Astrocyte (in vitro differentiated cells and primary cell): ENCODE measurements around the gene FADS2. TPM values are rescaled to one million over a fixed set of nuclear protein-coding genes. Genes with fewer than 3 reads are reported as not detected.

Experiments used
- DNase-seq: peaks from one replicate; pipeline ENCODE4 v3.0.0-alpha.2; 2010; ENCODE audit warnings: low read depth
- FAIRE-seq: peaks from 2 replicates; lab custom pipeline; 2011; peaks lifted over from hg19 to GRCh38; lab: Jason Lieb, UNC
- H2AFZ ChIP-seq: 2 replicates; pipeline ENCODE4 v1.6.0; 2012; ENCODE audit warnings: low read depth, low read length, inconsistent platforms
- H3K27ac ChIP-seq: 2 replicates; pipeline ENCODE4 v1.5.1; 2011; ENCODE audit warnings: low read depth, low read length, inconsistent platforms
- H3K27me3 ChIP-seq: 2 replicates; pipeline ENCODE4 v1.6.0; 2011; ENCODE audit warnings: low read length, inconsistent platforms; ENCODE audit not compliant: insufficient read depth
- H3K36me3 ChIP-seq: 2 replicates; pipeline ENCODE4 v1.5.1; 2011; ENCODE audit warnings: low read length, inconsistent platforms; ENCODE audit not compliant: insufficient read depth
- H3K4me1 ChIP-seq: 2 replicates; pipeline ENCODE4 v1.5.1; 2011; ENCODE audit warnings: low read length, inconsistent platforms; ENCODE audit not compliant: insufficient read depth
- H3K4me2 ChIP-seq: 2 replicates; pipeline ENCODE4 v1.6.0; 2012; ENCODE audit warnings: low read length, inconsistent platforms
- H3K4me3 ChIP-seq: 2 replicates; pipeline ENCODE4 v1.5.1; 2011; ENCODE audit warnings: low read depth, mild to moderate bottlenecking, low read length, inconsistent platforms; ENCODE audit not compliant: insufficient read depth
- H3K79me2 ChIP-seq: 2 replicates; pipeline ENCODE4 v1.6.0; 2012; ENCODE audit warnings: mild to moderate bottlenecking, low read length, inconsistent platforms; ENCODE audit not compliant: insufficient read depth
- H3K9ac ChIP-seq: 2 replicates; pipeline ENCODE4 v1.6.0; 2012; ENCODE audit warnings: mild to moderate bottlenecking, low read length, inconsistent platforms
- H3K9me3 ChIP-seq: 2 replicates; pipeline ENCODE4 v1.5.1; 2012; ENCODE audit warnings: low read depth, mild to moderate bottlenecking, low read length, inconsistent platforms; ENCODE audit not compliant: insufficient read depth
- H4K20me1 ChIP-seq: 2 replicates; pipeline ENCODE4 v1.6.0; 2012; ENCODE audit warnings: low read length, inconsistent platforms; ENCODE audit not compliant: insufficient read depth
- H3K27ac Mint-ChIP-seq: one replicate; pipeline ENCODE4 v1.8.0; 2021; ENCODE audit warnings: mild to moderate bottlenecking, mixed read lengths; ENCODE audit not compliant: unreplicated experiment
- H3K27me3 Mint-ChIP-seq: one replicate; pipeline ENCODE4 v1.8.0; 2021; ENCODE audit warnings: low read depth, mixed read lengths; ENCODE audit not compliant: unreplicated experiment
- H3K36me3 Mint-ChIP-seq: one replicate; pipeline ENCODE4 v1.8.0; 2021; ENCODE audit warnings: low read depth, mixed read lengths; ENCODE audit not compliant: unreplicated experiment
- H3K4me1 Mint-ChIP-seq: one replicate; pipeline ENCODE4 v1.8.0; 2021; ENCODE audit warnings: low read depth, mixed read lengths; ENCODE audit not compliant: unreplicated experiment
- H3K4me3 Mint-ChIP-seq: one replicate; pipeline ENCODE4 v1.8.0; 2021; ENCODE audit warnings: mild to moderate bottlenecking, moderate library complexity, mixed read lengths; ENCODE audit not compliant: unreplicated experiment
- H3K9me3 Mint-ChIP-seq: one replicate; pipeline ENCODE4 v1.8.0; 2021; ENCODE audit warnings: mild to moderate bottlenecking, mixed read lengths; ENCODE audit not compliant: unreplicated experiment
- EZH2 ChIP-seq: IDR thresholded peaks from 2 replicates; pipeline ENCODE4 v1.6.1; 2012; ENCODE audit warnings: mild to moderate bottlenecking, low read length, inconsistent platforms; ENCODE audit not compliant: insufficient read depth
- total RNA-seq: library from RNA; stranded (reverse); gene quantifications from 2 replicates; pipeline ENCODE4 v1.2.1, GENCODE V29; 2021
- TF ChIP-seq, protein P1 (sequence below): IDR thresholded peaks from 2 replicates; pipeline ENCODE4 v1.5.1; 2011; ENCODE audit warnings: low read depth, mild to moderate bottlenecking, inconsistent platforms, low read length, moderate library complexity; ENCODE audit not compliant: insufficient read depth

FADS2 gene
- total RNA-seq, 1 donor from 2014 or later, result 287 TPM

DNA sequence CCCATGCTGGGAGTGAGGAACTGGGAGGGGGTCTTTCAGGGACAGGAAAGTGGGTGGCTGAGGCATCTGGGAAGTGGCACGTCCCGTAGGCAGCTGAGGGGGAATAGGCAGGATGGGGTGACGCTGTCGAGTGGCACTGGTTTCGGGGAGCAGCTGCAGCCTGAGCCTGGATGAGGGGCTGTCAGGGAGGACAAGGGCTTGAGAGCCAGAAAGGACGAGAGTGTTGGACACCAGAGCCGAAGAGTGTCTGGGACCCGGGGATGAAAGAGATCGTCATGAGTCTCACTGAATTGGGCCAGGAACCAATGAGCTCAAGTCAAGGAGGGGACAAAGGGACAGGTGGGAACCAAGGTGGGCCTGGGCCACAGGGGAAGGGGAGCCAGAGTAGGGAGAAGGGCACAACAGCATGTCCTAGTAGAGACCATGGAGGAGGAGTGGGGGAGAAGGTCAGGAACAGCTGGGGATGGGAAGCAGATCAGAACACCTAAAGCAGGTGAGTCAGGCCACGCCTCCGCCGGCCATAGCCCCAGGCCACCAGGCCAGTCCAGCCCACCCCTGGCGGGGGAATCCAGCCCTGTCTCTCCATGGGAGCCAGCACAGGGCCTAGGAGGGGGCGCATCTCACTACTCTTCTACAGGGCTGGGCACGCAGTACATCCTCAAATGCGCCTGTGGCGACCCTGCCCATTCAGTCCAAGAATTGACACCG is 85.0 kb downstream of the FADS2 start:
- FAIRE-seq (no peak), DNase-seq (no peak)
- H3K27me3 Mint-ChIP-seq, result peaks cover 45% of the 10 kb centered on the region
- Histone ChIP-seq H3K4me2 (no peak overlapping the region), H3K4me1 (peaks cover 3% of the 10 kb centered on the region), H3K27me3 (peaks cover 10% of the 10 kb centered on the region), H3K27ac (no peak overlapping the region), H3K36me3 (no peaks in the 10 kb centered on the region), H3K79me2 (no peaks in the 10 kb centered on the region), H3K9me3 (no peaks in the 10 kb centered on the region), H2AFZ (no peak overlapping the region), H3K9ac (no peak overlapping the region), H3K4me3 (no peak overlapping the region), H4K20me1 (no peaks in the 10 kb centered on the region)
- TF ChIP-seq, protein P1, sequence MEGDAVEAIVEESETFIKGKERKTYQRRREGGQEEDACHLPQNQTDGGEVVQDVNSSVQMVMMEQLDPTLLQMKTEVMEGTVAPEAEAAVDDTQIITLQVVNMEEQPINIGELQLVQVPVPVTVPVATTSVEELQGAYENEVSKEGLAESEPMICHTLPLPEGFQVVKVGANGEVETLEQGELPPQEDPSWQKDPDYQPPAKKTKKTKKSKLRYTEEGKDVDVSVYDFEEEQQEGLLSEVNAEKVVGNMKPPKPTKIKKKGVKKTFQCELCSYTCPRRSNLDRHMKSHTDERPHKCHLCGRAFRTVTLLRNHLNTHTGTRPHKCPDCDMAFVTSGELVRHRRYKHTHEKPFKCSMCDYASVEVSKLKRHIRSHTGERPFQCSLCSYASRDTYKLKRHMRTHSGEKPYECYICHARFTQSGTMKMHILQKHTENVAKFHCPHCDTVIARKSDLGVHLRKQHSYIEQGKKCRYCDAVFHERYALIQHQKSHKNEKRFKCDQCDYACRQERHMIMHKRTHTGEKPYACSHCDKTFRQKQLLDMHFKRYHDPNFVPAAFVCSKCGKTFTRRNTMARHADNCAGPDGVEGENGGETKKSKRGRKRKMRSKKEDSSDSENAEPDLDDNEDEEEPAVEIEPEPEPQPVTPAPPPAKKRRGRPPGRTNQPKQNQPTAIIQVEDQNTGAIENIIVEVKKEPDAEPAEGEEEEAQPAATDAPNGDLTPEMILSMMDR, result no peak
- TF ChIP-seq EZH2, result no peak
- no peak overlapping the region for H3K4me3 Mint-ChIP-seq
- no peak overlapping the region for H3K27ac Mint-ChIP-seq
- H3K36me3 Mint-ChIP-seq, result no peaks in the 10 kb centered on the region
- peaks cover 1% of the 10 kb centered on the region for H3K9me3 Mint-ChIP-seq
- peaks cover 6% of the 10 kb centered on the region for H3K4me1 Mint-ChIP-seq

DNA sequence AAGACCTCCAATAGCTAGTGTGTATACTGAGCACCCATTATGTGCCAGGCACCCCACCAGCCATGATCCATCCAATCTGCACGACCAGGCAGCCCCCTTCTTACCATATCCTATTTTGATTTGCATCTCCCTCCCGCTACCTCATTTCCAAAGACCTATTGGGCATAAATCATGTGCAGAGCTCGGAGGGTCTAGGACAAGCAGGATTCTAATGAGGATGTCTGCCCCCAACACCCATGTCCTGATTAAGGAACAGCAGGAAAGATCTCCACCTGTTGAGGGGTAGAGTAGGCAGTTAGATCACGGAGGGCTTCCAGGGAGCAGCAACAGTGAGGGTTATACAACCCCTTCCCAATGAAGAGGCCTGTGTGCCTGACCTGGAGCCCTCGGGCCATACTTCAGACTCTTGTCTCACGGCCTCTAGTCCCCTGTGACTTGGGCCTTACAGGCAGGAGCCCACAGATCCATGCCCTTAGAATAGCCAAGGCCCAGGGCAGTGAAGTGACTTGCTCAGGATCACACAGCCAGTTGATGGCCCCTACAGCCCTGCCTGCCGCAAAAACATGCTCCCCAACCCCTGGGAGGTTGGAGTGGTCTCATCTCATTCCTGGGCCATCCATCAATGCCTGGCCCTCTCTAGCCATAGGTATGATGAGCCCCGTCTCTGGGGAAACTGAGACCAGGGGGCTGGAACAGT is 85.7 kb downstream of the FADS2 start:
- no peak overlapping the region for H3K4me2 ChIP-seq
- H3K27ac Mint-ChIP-seq, result no peak overlapping the region
- H3K4me1 ChIP-seq, result peaks cover 3% of the 10 kb centered on the region
- H3K4me3 Mint-ChIP-seq, result no peak overlapping the region
- H3K9me3 Mint-ChIP-seq, result no peaks in the 10 kb centered on the region
- H3K79me2 ChIP-seq, result no peaks in the 10 kb centered on the region
- no peak overlapping the region for H3K27ac ChIP-seq
- no peak for DNase-seq
- no peaks in the 10 kb centered on the region for H3K9me3 ChIP-seq
- H3K9ac ChIP-seq, result no peak overlapping the region
- H3K4me3 ChIP-seq, result no peak overlapping the region
- H3K4me1 Mint-ChIP-seq, result peaks cover 3% of the 10 kb centered on the region
- no peaks in the 10 kb centered on the region for H4K20me1 ChIP-seq
- peaks cover 17% of the 10 kb centered on the region for H3K27me3 ChIP-seq
- TF ChIP-seq EZH2, result no peak
- TF ChIP-seq, protein P1, result no peak
- no peak overlapping the region for H2AFZ ChIP-seq
- no peak for FAIRE-seq
- H3K27me3 Mint-ChIP-seq, result peaks cover 52% of the 10 kb centered on the region
- no peaks in the 10 kb centered on the region for H3K36me3 ChIP-seq
- no peaks in the 10 kb centered on the region for H3K36me3 Mint-ChIP-seq
